ENCODE results near the gene STARD13. TPM values are rescaled to one million over a fixed set of nuclear protein-coding genes. Genes with fewer than 3 reads are reported as not detected.

The STARD13 gene
- total and polyA plus RNA-seq, 9 donors: 7.2 to 31.5 (median 14.0) TPM

DNA sequence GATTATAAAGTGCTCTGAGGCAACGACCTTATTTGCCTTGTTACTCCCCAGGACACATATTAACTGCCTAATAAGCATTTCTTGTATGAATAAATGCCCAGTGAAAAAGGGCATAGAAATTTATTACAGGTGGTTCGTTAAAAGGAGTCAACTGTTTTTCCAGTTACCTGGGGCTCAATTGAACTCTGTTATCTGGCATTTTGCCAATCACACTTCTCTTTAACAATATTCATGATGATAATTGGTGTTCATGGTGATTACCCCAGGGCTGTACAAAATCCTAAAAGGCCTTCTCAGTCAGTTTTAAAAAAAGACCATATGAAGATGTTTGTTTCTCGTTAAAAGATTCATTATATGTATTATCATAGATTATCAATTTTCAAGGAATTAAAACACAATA, 212.2 kb downstream of the STARD13 start:
- H3K4me1 ChIP-seq (ENCODE audit: insufficient read depth): no peaks in the 10 kb centered on the region
- no peaks in the 10 kb centered on the region for H3K27me3 ChIP-seq
- no peak overlapping the region for H3K27ac ChIP-seq
- H3K36me3 ChIP-seq: no peaks in the 10 kb centered on the region
- DNase-seq: no peak
- H3K9me3 ChIP-seq: no peaks in the 10 kb centered on the region
- WGBS, 3 donors: 84 to 87% (median 87%) methylated on average over 3 of the region's 3 CpGs
- TF ChIP-seq, protein P1, sequence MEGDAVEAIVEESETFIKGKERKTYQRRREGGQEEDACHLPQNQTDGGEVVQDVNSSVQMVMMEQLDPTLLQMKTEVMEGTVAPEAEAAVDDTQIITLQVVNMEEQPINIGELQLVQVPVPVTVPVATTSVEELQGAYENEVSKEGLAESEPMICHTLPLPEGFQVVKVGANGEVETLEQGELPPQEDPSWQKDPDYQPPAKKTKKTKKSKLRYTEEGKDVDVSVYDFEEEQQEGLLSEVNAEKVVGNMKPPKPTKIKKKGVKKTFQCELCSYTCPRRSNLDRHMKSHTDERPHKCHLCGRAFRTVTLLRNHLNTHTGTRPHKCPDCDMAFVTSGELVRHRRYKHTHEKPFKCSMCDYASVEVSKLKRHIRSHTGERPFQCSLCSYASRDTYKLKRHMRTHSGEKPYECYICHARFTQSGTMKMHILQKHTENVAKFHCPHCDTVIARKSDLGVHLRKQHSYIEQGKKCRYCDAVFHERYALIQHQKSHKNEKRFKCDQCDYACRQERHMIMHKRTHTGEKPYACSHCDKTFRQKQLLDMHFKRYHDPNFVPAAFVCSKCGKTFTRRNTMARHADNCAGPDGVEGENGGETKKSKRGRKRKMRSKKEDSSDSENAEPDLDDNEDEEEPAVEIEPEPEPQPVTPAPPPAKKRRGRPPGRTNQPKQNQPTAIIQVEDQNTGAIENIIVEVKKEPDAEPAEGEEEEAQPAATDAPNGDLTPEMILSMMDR (IDR thresholded peaks at IDR 0.05): no peak
- no peak for TF ChIP-seq POLR2A (IDR thresholded peaks at IDR 0.05)
- intact Hi-C loops (cut with DNase I): no loop called here
- no peak overlapping the region for H3K4me3 ChIP-seq

DNA sequence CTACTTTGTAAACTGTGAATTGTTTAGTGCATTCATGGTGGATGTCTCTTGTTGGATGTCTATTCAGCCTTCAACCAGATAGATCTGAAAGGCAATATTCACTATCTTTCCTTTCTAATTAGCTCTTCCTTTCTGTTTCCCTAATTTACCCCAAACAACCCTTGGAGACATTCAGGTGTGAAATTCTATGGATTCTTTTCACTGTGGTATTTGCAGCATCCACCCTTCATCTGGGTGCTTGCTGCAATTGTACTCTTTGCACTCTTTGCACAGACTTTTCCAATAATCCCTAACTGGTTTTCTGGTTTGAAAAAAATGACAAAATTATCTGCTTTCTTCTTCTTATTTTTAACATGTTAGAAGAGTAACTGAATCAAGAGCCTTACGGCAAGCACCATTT, 212.8 kb downstream of the STARD13 start:
- no peak for DNase-seq
- Histone ChIP-seq H3K27ac (no peak overlapping the region), H3K4me1 (ENCODE audit: insufficient read depth) (no peaks in the 10 kb centered on the region), H3K27me3 (no peaks in the 10 kb centered on the region), H3K36me3 (no peaks in the 10 kb centered on the region), H3K4me3 (no peak overlapping the region), H3K9me3 (no peaks in the 10 kb centered on the region)
- no peak for TF ChIP-seq EP300 (IDR thresholded peaks at IDR 0.05)
- no peak for TF ChIP-seq POLR2A (IDR thresholded peaks at IDR 0.05)
- TF ChIP-seq, protein P1 (IDR thresholded peaks at IDR 0.05): no peak
- intact Hi-C loops (cut with DNase I): no loop called here
- WGBS, 3 donors: 96 to 97% (median 97%) methylated on average over 1 of the region's 1 CpG

DNA sequence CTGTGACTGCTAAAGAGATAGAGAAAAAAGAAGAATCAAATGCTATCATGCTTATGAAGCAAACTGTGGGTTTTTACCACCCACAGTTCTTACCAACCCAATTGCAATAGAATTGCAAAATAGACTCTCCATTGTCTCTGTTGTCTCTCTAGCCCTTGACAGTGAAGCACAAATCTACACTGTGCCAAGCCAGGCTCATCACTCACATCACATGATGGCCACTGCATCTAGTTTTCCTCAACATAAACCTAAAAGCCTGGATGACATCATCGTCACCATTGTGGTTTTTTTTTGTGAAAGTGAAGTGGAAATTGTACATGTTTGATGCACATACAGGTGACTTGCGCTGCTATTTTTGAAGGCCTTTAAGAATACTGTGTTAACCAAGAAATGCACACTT, 213.3 kb downstream of the STARD13 start:
- 95 to 98% (median 97%) methylated on average over 2 of the region's 2 CpGs for WGBS, 3 donors
- Histone ChIP-seq H3K27me3 (no peaks in the 10 kb centered on the region), H3K9me3 (no peaks in the 10 kb centered on the region), H3K4me1 (ENCODE audit: insufficient read depth) (no peaks in the 10 kb centered on the region), H3K36me3 (no peaks in the 10 kb centered on the region), H3K27ac (no peak overlapping the region), H3K4me3 (no peak overlapping the region)
- DNase-seq: no peak
- intact Hi-C loops (cut with DNase I): no loop called here
- TF ChIP-seq EP300 (IDR thresholded peaks at IDR 0.05) (no peak), POLR2A (IDR thresholded peaks at IDR 0.05) (no peak)
- TF ChIP-seq, protein P1 (IDR thresholded peaks at IDR 0.05): no peak

DNA sequence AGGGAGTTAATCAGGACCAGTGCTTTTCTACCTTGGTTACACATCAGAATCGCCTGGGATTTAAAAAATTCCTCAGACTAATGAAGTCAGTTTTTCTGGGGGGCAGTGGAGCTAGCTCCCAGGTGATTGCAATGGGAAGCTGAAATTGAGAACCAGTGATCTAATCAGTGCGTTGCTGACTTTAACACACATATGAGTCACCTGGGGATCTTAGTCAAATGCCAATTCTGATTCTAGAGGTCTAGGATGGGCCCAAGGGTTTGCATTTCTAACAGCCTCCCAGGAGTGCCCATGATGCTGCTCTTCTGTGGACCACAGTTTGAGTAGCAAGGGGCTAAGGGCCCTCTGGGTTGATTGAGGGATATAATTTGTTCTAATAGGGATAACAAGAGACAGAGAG, 214.8 kb downstream of the STARD13 start:
- Histone ChIP-seq H3K27ac (no peak overlapping the region), H3K36me3 (no peaks in the 10 kb centered on the region), H3K9me3 (no peaks in the 10 kb centered on the region), H3K4me3 (no peak overlapping the region), H3K4me1 (ENCODE audit: insufficient read depth) (no peaks in the 10 kb centered on the region), H3K27me3 (no peaks in the 10 kb centered on the region)
- 75 to 89% (median 85%) methylated on average over 2 of the region's 2 CpGs for WGBS, 3 donors
- intact Hi-C loops (cut with DNase I): no loop called here
- DNase-seq: no peak
- TF ChIP-seq, protein P1 (IDR thresholded peaks at IDR 0.05): no peak
- TF ChIP-seq EP300 (IDR thresholded peaks at IDR 0.05) (no peak), POLR2A (IDR thresholded peaks at IDR 0.05) (no peak)

DNA sequence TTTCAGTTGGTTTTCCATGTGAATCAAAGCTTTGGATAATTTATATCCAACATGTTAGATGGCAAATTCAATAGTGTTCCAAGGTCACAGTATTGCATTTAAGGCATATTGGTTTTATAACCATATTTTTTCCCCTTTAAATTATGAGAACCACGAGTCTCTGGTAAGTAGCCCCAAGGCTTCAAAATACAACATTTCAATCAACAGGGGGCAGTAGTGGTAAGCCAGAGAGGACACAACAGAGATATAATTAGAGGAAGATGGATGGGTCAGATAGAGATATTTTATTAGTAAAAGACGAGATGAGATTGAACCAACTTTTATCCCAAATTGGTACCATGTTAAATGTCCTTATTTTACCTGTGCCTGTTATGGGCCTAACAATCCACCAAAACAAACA, 216.2 kb downstream of the STARD13 start:
- intact Hi-C loops (cut with DNase I): no loop called here
- Histone ChIP-seq H3K9me3 (no peaks in the 10 kb centered on the region), H3K4me1 (ENCODE audit: insufficient read depth) (no peaks in the 10 kb centered on the region), H3K36me3 (no peaks in the 10 kb centered on the region), H3K27ac (no peak overlapping the region), H3K4me3 (no peak overlapping the region), H3K27me3 (no peaks in the 10 kb centered on the region)
- TF ChIP-seq, protein P1 (IDR thresholded peaks at IDR 0.05): no peak
- TF ChIP-seq EP300 (IDR thresholded peaks at IDR 0.05) (no peak), POLR2A (IDR thresholded peaks at IDR 0.05) (no peak)
- DNase-seq: no peak
- WGBS, 3 donors: 87 to 92% (median 90%) methylated on average over 2 of the region's 2 CpGs
